WTC11 (cell line): ENCODE results near the gene EIF2D. TPM values are rescaled to one million over a fixed set of nuclear protein-coding genes. Genes with fewer than 3 reads are reported as not detected.

Experiments
- ATAC-seq: fragments of 200-7000 bp; cut with Tn5 transposase; 2 replicates; pipeline ENCODE4 v1.10.0; 2021; ENCODE audit warnings: mild to moderate bottlenecking, moderate library complexity
- CTCF ChIA-PET: fragments of 300-600 bp; sonication (Branson Sonifier 250); formaldehyde crosslinking; loops from one replicate; lab custom pipeline; 2021; ENCODE audit warnings: antibody characterized with exemption; lab: Charles Lee
- POLR2A ChIA-PET: fragments of 350-600 bp; sonication (Branson Sonifier 250); formaldehyde crosslinking; loops from one replicate; lab custom pipeline; 2021; ENCODE audit warnings: antibody characterized with exemption; lab: Charles Lee
- DNase-seq: peaks from one replicate; pipeline ENCODE4 v3.0.0; 2021; ENCODE audit warnings: low spot score
- H3K27ac Mint-ChIP-seq: 2 replicates; pipeline ENCODE4 v1.8.0; 2021; ENCODE audit warnings: mixed read lengths
- H3K27me3 Mint-ChIP-seq: 2 replicates; pipeline ENCODE4 v1.8.0; 2021; ENCODE audit warnings: low read depth, mild to moderate bottlenecking, moderate library complexity, mixed read lengths
- H3K36me3 Mint-ChIP-seq: 2 replicates; pipeline ENCODE4 v1.8.0; 2021; ENCODE audit warnings: mixed read lengths
- H3K4me1 Mint-ChIP-seq: 2 replicates; pipeline ENCODE4 v1.8.0; 2022; ENCODE audit warnings: mixed read lengths
- H3K4me3 Mint-ChIP-seq: 2 replicates; pipeline ENCODE4 v1.8.0; 2021; ENCODE audit warnings: mild to moderate bottlenecking, moderate library complexity, mixed read lengths
- H3K9me3 Mint-ChIP-seq: 2 replicates; pipeline ENCODE4 v1.8.0; 2021; ENCODE audit warnings: mixed read lengths
- E2F5 ChIP-seq: sonication (generic); formaldehyde crosslinking; IDR thresholded peaks from 2 replicates; pipeline ENCODE4 v1.8.1; 2022; ENCODE audit warnings: mild to moderate bottlenecking, moderate library complexity, missing genetic modification reagents
- ELF4 ChIP-seq: sonication (generic); formaldehyde crosslinking; IDR thresholded peaks from 2 replicates; pipeline ENCODE4 v1.8.1; 2022; ENCODE audit warnings: low read depth, mild to moderate bottlenecking, moderate library complexity, missing genetic modification reagents
- ETV6 ChIP-seq: sonication (generic); formaldehyde crosslinking; IDR thresholded peaks from 2 replicates; pipeline ENCODE4 v1.8.1; 2022; ENCODE audit warnings: mild to moderate bottlenecking, missing genetic modification reagents
- HMGXB4 ChIP-seq: sonication (generic); formaldehyde crosslinking; IDR thresholded peaks from 2 replicates; pipeline ENCODE4 v1.8.1; 2023; ENCODE audit warnings: mild to moderate bottlenecking, moderate library complexity, missing genetic modification reagents
- MAX ChIP-seq: sonication (generic); formaldehyde crosslinking; IDR thresholded peaks from 2 replicates; pipeline ENCODE4 v1.8.0; 2022; ENCODE audit warnings: mild to moderate bottlenecking, missing genetic modification reagents
- OVOL2 ChIP-seq: fragments of 250-450 bp; sonication (Bioruptor Pico); IDR thresholded peaks from 2 replicates; pipeline ENCODE4 v1.9.0; 2021; ENCODE audit warnings: mild to moderate bottlenecking, borderline replicate concordance
- PREB ChIP-seq: sonication (generic); formaldehyde crosslinking; IDR thresholded peaks from 2 replicates; pipeline ENCODE4 v1.8.1; 2022; ENCODE audit warnings: mild to moderate bottlenecking, missing genetic modification reagents, moderate library complexity, borderline replicate concordance
- USF1 ChIP-seq: sonication (generic); formaldehyde crosslinking; IDR thresholded peaks from 2 replicates; pipeline ENCODE4 v1.8.0; 2022; ENCODE audit warnings: mild to moderate bottlenecking, missing genetic modification reagents
- USF2 ChIP-seq: sonication (generic); formaldehyde crosslinking; IDR thresholded peaks from 2 replicates; pipeline ENCODE4 v1.8.1; 2023; ENCODE audit warnings: mild to moderate bottlenecking, missing genetic modification reagents, moderate library complexity
- ZNF138 ChIP-seq: sonication (generic); formaldehyde crosslinking; conservative IDR thresholded peaks from 2 replicates; pipeline ENCODE4 v1.8.1; 2022; ENCODE audit warnings: mild to moderate bottlenecking, moderate library complexity, missing genetic modification reagents
- ZNF396 ChIP-seq: fragments of 250-450 bp; sonication (Bioruptor Pico); IDR thresholded peaks from 2 replicates; pipeline ENCODE4 v1.8.0; 2021; ENCODE audit warnings: mild to moderate bottlenecking, moderate library complexity, borderline replicate concordance
- total RNA-seq: library from RNA; stranded (reverse); gene quantifications from 3 replicates; pipeline ENCODE4 v1.2.3, GENCODE V29; 2021

Gene EIF2D
- total RNA-seq, 1 experiment from 2014 or later = 35.7 TPM

GRCh38 chr1:206556750-206557635 is 55.3 kb downstream of the EIF2D start:
- Mint-ChIP-seq H3K4me3 (peak overlapping the region; percentile 70), H3K9me3 (no peaks in the 10 kb centered on the region), H3K36me3 (no peaks in the 10 kb centered on the region), H3K27ac (no peak overlapping the region), H3K4me1 (peaks cover 35% of the 10 kb centered on the region), H3K27me3 (peaks cover 36% of the 10 kb centered on the region)
- peak; percentile 73 for DNase-seq
- TF ChIP-seq ZNF396 (no peak), HMGXB4 (CRISPR knock-in tag) (peak; percentile 77; the same call in 1 of the 2 replicates), E2F5 (CRISPR knock-in tag) (0 out of 2 replicates have a peak, but pooled peaks have one; percentile 37), USF2 (CRISPR knock-in tag) (no peak), USF1 (CRISPR knock-in tag) (0 out of 2 replicates have a peak, but pooled peaks have one; percentile 22), MAX (CRISPR knock-in tag) (0 out of 2 replicates have a peak, but pooled peaks have one; percentile 23), PREB (no peak)
- ChIA-PET POLR2A (no interaction called here), CTCF (interaction anchor here (1.2 to 4.4 kb wide), 9 partner anchors 9 to 375 kb away, joined by 3 to 49 read pairs (median 5); partner anchors contain the start of gene IKBKE)
- ATAC-seq = peak; percentile 83

GRCh38 chr1:206556047-206556749 is 56.1 kb downstream of the EIF2D start:
- no peak for TF ChIP-seq ZNF138
- no peak overlapping the region for H3K27ac Mint-ChIP-seq
- ChIA-PET POLR2A (interaction anchor here (1.3 kb wide), 1 partner anchor 11 kb away, joined by 5 read pairs; no protein-coding TSS in a partner anchor), CTCF (interaction anchor here (0.9 to 4.4 kb wide), 11 partner anchors 11 to 376 kb away, joined by 3 to 49 read pairs (median 5); partner anchors contain the start of genes EIF2D, IKBKE and RASSF5)
- H3K4me3 Mint-ChIP-seq = peak overlapping the region; percentile 70
- H3K9me3 Mint-ChIP-seq = no peaks in the 10 kb centered on the region
- H3K36me3 Mint-ChIP-seq = no peaks in the 10 kb centered on the region
- DNase-seq (no peak), ATAC-seq (no peak)
- H3K27me3 Mint-ChIP-seq = peaks cover 36% of the 10 kb centered on the region
- peaks cover 35% of the 10 kb centered on the region for H3K4me1 Mint-ChIP-seq

GRCh38 chr1:206555473-206555935 is 56.8 kb downstream of the EIF2D start:
- peaks cover 36% of the 10 kb centered on the region for H3K27me3 Mint-ChIP-seq
- ATAC-seq = no peak; the same call in 1 of the 2 replicates
- H3K27ac Mint-ChIP-seq = no peak overlapping the region
- TF ChIP-seq OVOL2 (no peak), ETV6 (CRISPR knock-in tag) (no peak), ELF4 (no peak)
- H3K9me3 Mint-ChIP-seq = no peaks in the 10 kb centered on the region
- DNase-seq = no peak
- CTCF ChIA-PET = interaction anchor here (0.9 to 4.4 kb wide), 10 partner anchors 10 to 376 kb away, joined by 3 to 49 read pairs (median 8); partner anchors contain the start of genes EIF2D and RASSF5
- peaks cover 35% of the 10 kb centered on the region for H3K4me1 Mint-ChIP-seq
- POLR2A ChIA-PET = interaction anchor here (0.6 to 1.3 kb wide), 3 partner anchors 11 to 20 kb away, joined by 3 to 5 read pairs (median 3); no protein-coding TSS in a partner anchor
- no peaks in the 10 kb centered on the region for H3K36me3 Mint-ChIP-seq
- no peak overlapping the region for H3K4me3 Mint-ChIP-seq
